Mammary epithelial cell (primary cell): ENCODE data around the gene ROCK1.

Source experiments
- EZH2 ChIP-seq: IDR thresholded peaks from 2 replicates; pipeline ENCODE4 v1.6.1; 2012; ENCODE audit warnings: low read length, inconsistent platforms, borderline replicate concordance
- TF ChIP-seq, protein P1 (sequence below), 2 donors: IDR thresholded peaks in 1 of 2; conservative IDR thresholded peaks in 1 of 2; 2 replicates each; pipeline ENCODE4 v1.5.1; 2011 to 2012; ENCODE audit warnings: inconsistent platforms in 2 of 2, low read length in 2 of 2, mild to moderate bottlenecking in 2 of 2, control low read depth in 1 of 2, low read depth in 1 of 2; ENCODE audit not compliant: insufficient read depth in 1 of 2; ENCODE audit errors: extremely low read depth in 1 of 2

DNA sequence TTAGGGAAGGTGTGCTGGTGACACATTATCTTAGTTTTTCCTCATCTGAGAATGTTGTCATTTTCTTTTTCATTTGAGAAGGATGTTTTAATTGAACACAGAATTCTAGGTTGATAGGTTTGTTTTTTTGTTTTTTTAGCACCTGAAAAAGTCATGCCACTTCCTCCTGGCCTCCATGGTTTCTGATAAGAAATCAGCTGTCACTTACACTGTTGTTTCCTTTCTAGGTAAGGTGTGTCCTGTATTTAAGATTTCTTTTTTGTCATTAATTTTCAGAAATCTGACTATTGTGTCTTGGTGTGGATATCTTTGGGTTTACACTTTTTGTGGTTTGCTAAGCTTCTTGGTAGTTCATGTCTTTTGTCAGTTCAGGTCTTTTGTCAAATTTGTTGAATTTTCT is 99.3 kb downstream of the ROCK1 start:
- TF ChIP-seq, protein P1, sequence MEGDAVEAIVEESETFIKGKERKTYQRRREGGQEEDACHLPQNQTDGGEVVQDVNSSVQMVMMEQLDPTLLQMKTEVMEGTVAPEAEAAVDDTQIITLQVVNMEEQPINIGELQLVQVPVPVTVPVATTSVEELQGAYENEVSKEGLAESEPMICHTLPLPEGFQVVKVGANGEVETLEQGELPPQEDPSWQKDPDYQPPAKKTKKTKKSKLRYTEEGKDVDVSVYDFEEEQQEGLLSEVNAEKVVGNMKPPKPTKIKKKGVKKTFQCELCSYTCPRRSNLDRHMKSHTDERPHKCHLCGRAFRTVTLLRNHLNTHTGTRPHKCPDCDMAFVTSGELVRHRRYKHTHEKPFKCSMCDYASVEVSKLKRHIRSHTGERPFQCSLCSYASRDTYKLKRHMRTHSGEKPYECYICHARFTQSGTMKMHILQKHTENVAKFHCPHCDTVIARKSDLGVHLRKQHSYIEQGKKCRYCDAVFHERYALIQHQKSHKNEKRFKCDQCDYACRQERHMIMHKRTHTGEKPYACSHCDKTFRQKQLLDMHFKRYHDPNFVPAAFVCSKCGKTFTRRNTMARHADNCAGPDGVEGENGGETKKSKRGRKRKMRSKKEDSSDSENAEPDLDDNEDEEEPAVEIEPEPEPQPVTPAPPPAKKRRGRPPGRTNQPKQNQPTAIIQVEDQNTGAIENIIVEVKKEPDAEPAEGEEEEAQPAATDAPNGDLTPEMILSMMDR (conservative IDR thresholded peaks at IDR 0.05 in 1 of 2, IDR thresholded peaks at IDR 0.05 in 1 of 2; ENCODE audit: extremely low read depth in 1 of 2, insufficient read depth in 1 of 2, low read depth in 1 of 2, low read length in 2 of 2): no peak
- TF ChIP-seq EZH2: no peak
